Body of pancreas (tissue), 4 donors: ENCODE results near the gene PRODH2. TPM values are rescaled to one million over a fixed set of nuclear protein-coding genes. Genes with fewer than 3 reads are reported as not detected.
A peak's percentile ranks its signal among the peaks of the same experiment; 100 is the strongest.
"Not testable (repeated sequence)": the region's sequence is repeated elsewhere in the genome, so short reads cannot be mapped to it uniquely, and the experiment has no call there.

ENCODE experiments used
- ATAC-seq: fragments of 150-250 bp; one replicate; pipeline ENCODE4 v1.9.1; 2016
- DNase-seq, 4 donors: peaks; one replicate each; pipeline ENCODE4 v3.0.0-alpha.2; 2019
- H3K27ac ChIP-seq, 4 donors: fragments of 200-600 bp; sonication (generic); 1 replicate in 3 of 4; 2 replicates in 1 of 4; pipeline versions ENCODE4 v1.5.1 to v1.6.1; 2016 to 2019; ENCODE audit warnings: mild to moderate bottlenecking in 1 of 4, mixed read lengths in 1 of 4, moderate library complexity in 1 of 4
- H3K27me3 ChIP-seq, 2 donors: fragments of 200-600 bp; sonication (generic); one replicate each; pipeline ENCODE4 v1.6.0; 2016; ENCODE audit warnings: mild to moderate bottlenecking in 1 of 2
- H3K36me3 ChIP-seq, 2 donors: fragments of 200-600 bp; sonication (generic); replicated peaks in 1 of 2; 2 replicates each; pipeline ENCODE4 v1.5.1; 2016; ENCODE audit warnings: low read depth in 2 of 2; ENCODE audit not compliant: insufficient read depth in 1 of 2
- H3K4me1 ChIP-seq: fragments of 200-600 bp; sonication (generic); one replicate; pipeline ENCODE4 v1.6.0; 2016
- H3K4me3 ChIP-seq, 2 donors: fragments of 200-600 bp; sonication (generic); 1 replicate in 1 of 2; 2 replicates in 1 of 2; pipeline ENCODE4 v1.5.1; 2016 to 2019
- H3K9me3 ChIP-seq, 3 donors: fragments of 200-600 bp; sonication (generic); 1 replicate in 2 of 3; 2 replicates in 1 of 3; pipeline ENCODE4 v1.5.1; 2016
- CTCF ChIP-seq, 7 experiments: fragments of 450-650 bp in 4 of 7; fragments of 200-600 bp in 3 of 7; sonication (generic) in 3 of 7; IDR thresholded peaks; one replicate each; pipeline ENCODE4 v1.5.1; 2016 to 2019; ENCODE audit warnings: antibody characterized with exemption in 7 of 7
- POLR2A ChIP-seq, 3 donors: fragments of 450-650 bp; IDR thresholded peaks; one replicate each; pipeline ENCODE4 v1.6.1; 2016; ENCODE audit warnings: antibody characterized with exemption in 3 of 3, mild to moderate bottlenecking in 2 of 3
- WGBS, 2 donors: methylation state at CpG; one replicate each; pipeline ENCODE4 v1.1.5; 2017; 5-methylcytosine and 5-hydroxymethylcytosine counted together
- intact Hi-C: fragments of 100-400 bp; cut with DNase I; formaldehyde crosslinking; loops from one replicate; pipeline ENCODE4 v1.15.1; 2023
- total RNA-seq, 2 donors: library from RNA; depleted of rRNA; stranded (reverse); fragments of >200 nt; gene quantifications; one replicate each; pipeline ENCODE4 v1.1.0, GENCODE V29; 2016

The PRODH2 gene
- total RNA-seq, 2 donors from 2014 or later = 0.99 to 3.9 TPM

- Histone ChIP-seq H3K27me3 (no peaks in the 10 kb centered on the region), H3K4me1 (peaks cover 21% of the 10 kb centered on the region), H3K4me3 (no peak overlapping the region), H3K9me3 (no peaks in the 10 kb centered on the region), H3K27ac (no peak overlapping the region), H3K36me3 (no peaks in the 10 kb centered on the region)
- ATAC-seq (peak; percentile 13), DNase-seq (peak; percentile 69 to 91 (median 80))
- 27 to 61% methylated on average over 19 to 29 of the region's 42 CpGs for WGBS, 2 donors
- TF ChIP-seq POLR2A (IDR thresholded peaks at IDR 0.05) (peak in 2 of 3 donors; percentile 11 to 20), CTCF (IDR thresholded peaks at IDR 0.05) (no peak)
- intact Hi-C loops = no loop called here
These were observed 31.2 kb upstream of the PRODH2 start for GRCh38 chr19:35843676-35844481.

GRCh38 chr19:35842666-35843272 lies 30.1 kb upstream of the PRODH2 start:
- no peak for TF ChIP-seq POLR2A (IDR thresholded peaks at IDR 0.05)
- no peak for TF ChIP-seq CTCF (IDR thresholded peaks at IDR 0.05)
- no peaks in the 10 kb centered on the region for H3K36me3 ChIP-seq
- H3K4me1 ChIP-seq = peaks cover 21% of the 10 kb centered on the region
- DNase-seq (no peak), ATAC-seq (no peak)
- intact Hi-C loops = no loop called here
- H3K27ac ChIP-seq = no peak overlapping the region
- no peaks in the 10 kb centered on the region for H3K27me3 ChIP-seq
- H3K9me3 ChIP-seq = no peaks in the 10 kb centered on the region
- H3K4me3 ChIP-seq = no peak overlapping the region
- 86 to 90% methylated on average over 4 of the region's 4 CpGs for WGBS, 2 donors

- WGBS, 2 donors = 81 to 87% methylated on average over 7 to 13 of the region's 13 CpGs
- no peaks in the 10 kb centered on the region for H3K36me3 ChIP-seq
- DNase-seq = no peak
- H3K9me3 ChIP-seq = no peaks in the 10 kb centered on the region
- intact Hi-C loops = no loop called here
- H3K27me3 ChIP-seq = no peaks in the 10 kb centered on the region
- no peak overlapping the region for H3K27ac ChIP-seq
- no peak overlapping the region for H3K4me3 ChIP-seq
- H3K4me1 ChIP-seq = peaks cover 21% of the 10 kb centered on the region
- ATAC-seq = no peak
- TF ChIP-seq POLR2A (IDR thresholded peaks at IDR 0.05) (no peak), CTCF (IDR thresholded peaks at IDR 0.05) (no peak)
These were observed 29.4 kb upstream of the PRODH2 start for GRCh38 chr19:35841961-35842595.

- DNase-seq, H3K4me3 ChIP-seq, intact Hi-C loops, ATAC-seq, H3K27ac ChIP-seq, H3K9me3 ChIP-seq, H3K27me3 ChIP-seq, H3K36me3 ChIP-seq: not testable (repeated sequence)
- 59 to 77% methylated on average over 11 of the region's 11 CpGs for WGBS, 2 donors
- H3K4me1 ChIP-seq = peaks cover 14% of the 10 kb centered on the region
These were observed 23.5 kb upstream of the PRODH2 start for GRCh38 chr19:35836096-35836495.

- H3K4me1 ChIP-seq = peaks cover 14% of the 10 kb centered on the region
- H3K27me3 ChIP-seq = no peaks in the 10 kb centered on the region
- DNase-seq (no peak), ATAC-seq (no peak)
- TF ChIP-seq CTCF (IDR thresholded peaks at IDR 0.05) = no peak
- TF ChIP-seq POLR2A (IDR thresholded peaks at IDR 0.05) = no peak
- H3K9me3 ChIP-seq = no peaks in the 10 kb centered on the region
- H3K4me3 ChIP-seq = no peak overlapping the region
- no peaks in the 10 kb centered on the region for H3K36me3 ChIP-seq
- H3K27ac ChIP-seq = no peak overlapping the region
- intact Hi-C loops = no loop called here
- WGBS, 2 donors = 69 to 91% methylated on average over 7 of the region's 7 CpGs
These were observed 21.3 kb upstream of the PRODH2 start for GRCh38 chr19:35833972-35834371.
